ENCODE data around the gene ANKMY1.

The ANKMY1 gene

GRCh38 chr2:240557808-240558207 lies at the start of gene ANKMY1:
Gene ANKMY1, minus strand, starts transcription at chr2:240557988. Its CDS starts 653 bp downstream, at chr2:240557335.
- DNase-seq (ENCODE audit: low spot score): peak; percentile 85

- no peak for DNase-seq (ENCODE audit: low spot score)
Observed at GRCh38 chr2:240605867-240606743, 48.3 kb upstream of the ANKMY1 start.

GRCh38 chr2:240604939-240605716 lies 47.3 kb upstream of the ANKMY1 start:
- DNase-seq (ENCODE audit: low spot score): no peak

GRCh38 chr2:240604291-240604938 lies 46.6 kb upstream of the ANKMY1 start:
- no peak for DNase-seq (ENCODE audit: low spot score)

GRCh38 chr2:240603846-240604245 lies 46.1 kb upstream of the ANKMY1 start:
- no peak for DNase-seq (ENCODE audit: low spot score)

GRCh38 chr2:240603081-240603835 lies 45.5 kb upstream of the ANKMY1 start:
- no peak for DNase-seq (ENCODE audit: low spot score)

GRCh38 chr2:240602266-240603050 lies 44.7 kb upstream of the ANKMY1 start:
- no peak for DNase-seq (ENCODE audit: low spot score)

GRCh38 chr2:240601831-240602160 lies 44.0 kb upstream of the ANKMY1 start:
- DNase-seq (ENCODE audit: low spot score): no peak

GRCh38 chr2:240601061-240601830 lies 43.5 kb upstream of the ANKMY1 start:
- no peak for DNase-seq (ENCODE audit: low spot score)

- no peak for DNase-seq (ENCODE audit: low spot score)
Observed at GRCh38 chr2:240600451-240600961, 42.7 kb upstream of the ANKMY1 start.

GRCh38 chr2:240599141-240599583 lies 41.4 kb upstream of the ANKMY1 start:
- DNase-seq (ENCODE audit: low spot score): no peak

- no peak for DNase-seq (ENCODE audit: low spot score)
Observed at GRCh38 chr2:240598311-240598911, 40.6 kb upstream of the ANKMY1 start.

- DNase-seq (ENCODE audit: low spot score): no peak
Observed at GRCh38 chr2:240597419-240598181, 39.8 kb upstream of the ANKMY1 start.

- DNase-seq (ENCODE audit: low spot score): no peak
Observed at GRCh38 chr2:240597054-240597418, 39.2 kb upstream of the ANKMY1 start.

- DNase-seq (ENCODE audit: low spot score): no peak
Observed at GRCh38 chr2:240596491-240596931, 38.7 kb upstream of the ANKMY1 start.

GRCh38 chr2:240596080-240596460 lies 38.3 kb upstream of the ANKMY1 start:
- DNase-seq (ENCODE audit: low spot score): no peak

- DNase-seq (ENCODE audit: low spot score): peak; percentile 13
Observed at GRCh38 chr2:240595381-240596079, 37.7 kb upstream of the ANKMY1 start.

All from hematopoietic multipotent progenitor cell treated with erythropoietin and hydrocortisone succinate and interleukin-3 and kit ligand, for 15 days (in vitro differentiated cells).